NCI-H1105 treated with DMSO at 0.1 percent for 48 hours (cell line): ENCODE data around the gene SH2D1B.
"Not testable (repeated sequence)": the region's sequence is repeated elsewhere in the genome, so short reads cannot be mapped to it uniquely, and the experiment has no call there.

Source experiments
- DNase-seq: peaks from one replicate; lab custom pipeline; 2025; lab: John Stamatoyannopoulos, UW

SH2D1B gene, protein sequence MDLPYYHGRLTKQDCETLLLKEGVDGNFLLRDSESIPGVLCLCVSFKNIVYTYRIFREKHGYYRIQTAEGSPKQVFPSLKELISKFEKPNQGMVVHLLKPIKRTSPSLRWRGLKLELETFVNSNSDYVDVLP

DNA sequence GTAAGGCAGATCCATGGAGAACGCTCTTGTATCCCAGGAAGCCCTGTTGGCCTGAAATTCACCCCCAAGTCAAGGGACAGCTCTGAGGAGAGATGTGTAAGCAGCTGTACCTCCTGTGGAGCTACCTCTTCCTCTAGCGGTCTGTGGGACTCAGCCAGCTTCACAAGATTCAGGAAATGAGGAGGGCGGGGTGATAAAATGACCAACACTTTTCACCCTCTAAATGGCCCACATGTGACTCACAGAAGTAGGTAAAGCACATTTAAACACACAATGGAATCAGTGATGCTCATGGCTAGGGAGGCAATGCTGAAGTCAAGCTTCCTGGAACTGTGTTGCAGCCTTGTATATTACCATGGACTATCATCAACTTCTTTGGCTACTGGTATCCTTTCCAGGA, at the start of gene SH2D1B:
Gene SH2D1B (minus strand): TSS at position 135 of the 400 bp plus-strand sequence. CDS start 120 bp downstream, at position 15.
- DNase-seq: no peak

DNA sequence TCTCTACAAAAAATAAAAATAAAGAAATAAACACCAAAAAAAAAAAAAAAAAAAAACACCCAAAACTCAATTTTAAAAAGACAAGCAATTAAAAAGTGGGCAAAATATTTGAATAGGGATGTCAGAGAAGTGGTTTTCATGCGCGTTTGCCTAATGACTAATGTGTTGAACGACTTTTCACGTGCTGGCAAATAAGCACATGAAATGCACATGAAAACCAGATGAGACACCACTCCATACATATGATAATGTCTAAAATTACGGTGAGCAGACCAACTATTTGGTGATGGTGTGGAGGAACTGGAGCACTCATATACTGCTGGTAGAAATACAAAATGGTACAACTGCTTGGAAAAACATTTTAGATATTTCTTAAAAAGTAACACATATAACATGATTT, 46.3 kb upstream of the SH2D1B start:
- DNase-seq: no peak

DNA sequence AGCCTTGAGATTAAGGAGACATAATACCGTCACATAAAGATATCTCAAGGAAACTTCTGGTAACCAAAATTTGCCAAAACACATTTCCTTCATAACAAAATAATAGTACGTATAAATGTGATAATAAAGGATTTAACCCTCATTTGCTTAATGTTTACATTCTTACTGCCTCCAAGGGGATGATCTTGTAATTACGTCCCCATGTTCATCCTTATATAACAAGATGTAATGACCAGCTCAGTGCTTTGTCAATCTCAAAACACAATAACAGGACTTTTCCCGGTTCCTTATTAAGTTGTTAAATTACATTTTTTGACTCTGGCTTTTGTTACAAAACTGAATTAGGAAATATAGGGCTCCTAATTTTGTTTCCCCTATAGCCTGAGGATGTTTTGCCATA, 44.4 kb upstream of the SH2D1B start:
- DNase-seq: no peak

DNA sequence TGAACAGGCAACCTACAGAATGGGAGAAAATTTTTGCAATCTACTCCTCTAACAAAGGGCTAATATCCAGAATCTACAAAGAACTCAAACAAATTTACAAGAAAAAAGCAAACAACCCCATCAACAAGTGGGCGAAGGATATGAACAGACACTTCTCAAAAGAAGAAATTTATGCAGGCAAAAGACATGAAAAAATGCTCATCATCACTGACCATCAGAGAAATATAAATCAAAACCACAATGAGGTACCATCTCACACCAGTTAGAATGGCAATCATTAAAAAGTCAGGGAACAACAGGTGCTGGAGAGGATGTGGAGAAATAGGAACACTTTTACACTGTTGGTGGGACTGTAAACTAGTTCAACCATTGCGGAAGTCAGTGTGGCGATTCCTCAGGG, 42.4 kb upstream of the SH2D1B start:
- DNase-seq: not testable (repeated sequence)

DNA sequence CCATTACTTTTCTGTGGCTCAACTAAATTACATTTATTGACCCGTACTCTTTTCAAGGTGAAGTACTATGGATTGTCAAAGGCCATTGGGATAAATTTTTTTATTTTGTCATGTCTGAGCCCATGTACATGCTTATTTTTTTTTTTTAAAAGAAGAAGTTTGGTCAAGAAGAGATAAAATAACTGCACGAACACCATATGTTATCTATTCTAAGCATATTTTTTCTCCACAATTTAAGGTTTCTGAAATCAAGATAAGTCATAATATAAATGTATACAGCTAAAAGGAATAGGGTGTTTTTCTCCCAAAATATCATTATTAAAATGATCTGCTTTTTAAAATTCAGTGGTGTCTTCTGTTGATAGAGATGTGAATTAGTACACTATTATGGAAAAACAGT, 35.0 kb upstream of the SH2D1B start:
- DNase-seq: no peak

DNA sequence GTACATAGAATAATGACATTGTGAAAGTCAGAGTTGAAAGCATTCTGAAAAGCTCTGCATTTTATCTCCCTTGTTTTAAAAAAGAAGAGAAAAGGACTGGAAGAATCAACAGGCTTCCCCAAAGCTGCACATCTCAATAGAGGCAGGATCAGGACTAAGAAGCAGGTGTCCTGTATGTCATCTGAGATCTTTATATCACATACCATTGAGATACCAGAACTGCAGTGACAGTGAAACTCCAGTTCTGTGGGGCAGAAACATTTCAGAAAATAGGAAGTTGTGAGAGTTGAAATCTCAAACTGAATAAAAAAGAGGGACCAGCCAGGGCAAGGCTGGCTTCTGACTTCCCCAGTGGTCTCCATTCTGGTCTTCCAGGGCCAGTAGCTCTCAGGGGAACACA, 33.0 kb upstream of the SH2D1B start:
- DNase-seq: no peak

DNA sequence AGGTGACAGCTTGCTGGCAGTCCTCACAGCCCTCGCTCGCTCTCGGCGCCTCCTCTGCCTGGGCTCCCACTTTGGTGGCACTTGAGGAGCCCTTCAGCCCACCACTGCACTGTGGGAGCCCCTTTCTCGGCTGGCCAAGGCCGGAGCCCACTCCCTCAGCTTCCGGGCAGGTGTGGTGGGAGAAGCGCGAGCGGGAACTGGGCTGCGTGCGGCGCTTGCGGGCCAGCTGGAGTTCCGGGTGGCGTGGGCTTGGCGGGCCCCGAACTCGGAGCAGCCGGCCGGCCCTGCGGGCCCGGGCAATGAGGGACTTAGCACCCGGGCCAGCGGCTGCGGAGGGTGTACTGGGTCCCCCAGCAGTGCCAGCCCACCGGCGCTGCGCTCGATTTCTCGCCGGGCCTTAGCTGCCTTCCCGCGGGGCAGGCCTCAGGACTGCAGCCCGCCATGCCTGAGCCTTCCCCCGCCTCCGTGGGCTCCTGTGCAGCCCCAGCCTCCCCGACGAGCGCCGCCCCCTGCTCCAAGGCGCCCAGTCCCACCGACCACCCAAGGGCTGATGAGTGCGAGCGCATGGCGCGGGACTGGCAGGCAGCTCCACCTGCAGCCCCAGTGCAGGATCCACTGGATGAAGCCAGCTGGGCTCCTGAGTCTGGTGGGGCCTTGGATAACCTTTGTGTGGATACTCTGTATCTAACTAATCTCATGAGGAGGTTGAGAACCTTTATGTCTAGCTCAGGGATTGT, 21.2 kb upstream of the SH2D1B start:
- not testable (repeated sequence) for DNase-seq

DNA sequence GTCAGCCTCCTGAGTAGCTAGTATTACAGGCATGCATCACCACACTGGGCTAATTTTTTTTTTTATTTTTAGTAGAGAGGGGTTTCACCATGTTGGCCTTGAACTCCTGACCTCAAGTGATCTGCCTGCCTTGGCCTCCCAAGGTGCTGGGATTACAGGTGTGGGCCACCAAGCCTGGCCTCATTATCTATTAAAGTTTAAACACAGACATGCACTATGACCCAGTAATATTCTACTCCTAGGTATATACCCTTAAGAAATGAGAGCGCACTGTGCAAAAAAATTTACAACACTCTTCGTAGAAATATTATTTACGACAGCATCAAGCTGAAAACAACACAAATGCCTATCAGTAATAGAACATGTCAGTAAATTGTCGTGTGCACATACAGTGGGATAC, 18.6 kb upstream of the SH2D1B start:
- no peak for DNase-seq

DNA sequence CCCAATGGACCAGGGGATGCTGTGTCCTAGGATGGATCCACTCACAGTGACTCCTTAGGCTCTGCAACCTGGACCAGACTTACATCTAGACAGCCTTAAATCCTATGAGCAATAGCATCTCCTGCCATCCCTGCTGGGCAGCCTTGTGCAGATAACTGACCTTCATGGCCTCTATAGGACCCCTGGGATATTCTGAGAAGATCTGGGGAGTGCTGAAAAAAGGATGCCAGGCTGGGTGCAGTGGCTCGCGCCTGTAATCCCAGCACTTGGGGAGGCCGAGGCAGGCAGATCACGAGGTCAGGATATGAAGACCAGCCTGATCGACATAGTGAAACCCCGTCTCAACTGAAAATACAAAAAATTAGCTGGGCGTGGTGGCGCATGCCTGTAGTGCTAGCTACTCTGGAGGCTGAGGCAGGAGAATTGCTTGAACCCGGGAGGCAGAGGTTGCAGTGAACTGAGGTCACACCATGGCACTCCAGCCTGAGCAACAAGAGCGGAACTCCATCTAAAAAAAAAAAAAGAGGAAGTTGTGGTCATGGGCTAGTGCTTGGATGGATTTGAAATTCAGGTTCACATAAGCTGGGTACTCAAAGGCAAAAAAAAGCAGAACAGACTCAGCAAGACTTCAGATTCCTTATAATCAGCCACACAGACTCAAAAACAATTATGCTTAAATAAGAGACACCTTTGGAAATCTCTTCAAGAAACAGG, 10.9 kb upstream of the SH2D1B start:
- no peak for DNase-seq

DNA sequence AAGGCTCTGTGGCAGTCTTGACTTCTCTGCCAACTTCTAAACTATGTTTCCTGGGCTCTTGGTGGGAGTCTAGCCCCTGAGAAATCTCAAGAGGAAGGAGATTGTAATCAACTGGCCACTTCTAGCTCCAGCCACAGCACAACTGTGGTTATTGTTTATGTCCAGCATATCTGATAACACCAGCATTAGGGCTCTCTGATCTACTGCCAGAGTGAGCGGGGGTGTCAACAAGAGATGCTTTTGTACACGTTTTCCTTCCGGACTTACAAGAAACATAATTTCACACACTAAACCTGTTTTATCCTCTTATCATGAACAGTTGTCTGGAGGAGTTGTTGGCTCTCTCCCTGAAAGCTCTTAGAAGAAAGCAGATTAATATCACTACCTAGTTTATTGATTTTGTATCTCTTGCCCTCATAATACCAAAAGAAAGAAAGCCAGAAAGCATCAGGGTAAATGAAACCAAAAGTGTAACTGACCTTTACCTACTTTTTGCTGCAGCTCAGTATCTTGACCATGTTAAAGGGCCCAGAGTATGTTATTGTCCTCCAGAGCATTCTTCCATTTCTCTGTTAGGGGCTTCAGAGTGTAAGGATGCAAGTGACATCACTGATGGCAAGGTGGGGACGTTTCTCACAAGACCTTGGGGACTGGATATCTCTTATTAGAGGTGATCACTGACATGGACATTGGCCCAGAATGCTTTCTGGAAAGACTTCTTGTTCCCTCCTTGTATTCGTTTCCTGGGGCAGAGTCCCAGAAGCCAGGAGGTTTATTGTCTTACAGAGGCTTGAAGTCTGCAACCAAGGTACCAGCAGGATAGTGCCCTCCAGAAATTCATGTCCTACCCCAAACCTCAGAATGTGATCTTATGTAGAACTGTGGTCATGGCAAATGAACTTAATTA, 9.6 kb upstream of the SH2D1B start:
- no peak for DNase-seq

DNA sequence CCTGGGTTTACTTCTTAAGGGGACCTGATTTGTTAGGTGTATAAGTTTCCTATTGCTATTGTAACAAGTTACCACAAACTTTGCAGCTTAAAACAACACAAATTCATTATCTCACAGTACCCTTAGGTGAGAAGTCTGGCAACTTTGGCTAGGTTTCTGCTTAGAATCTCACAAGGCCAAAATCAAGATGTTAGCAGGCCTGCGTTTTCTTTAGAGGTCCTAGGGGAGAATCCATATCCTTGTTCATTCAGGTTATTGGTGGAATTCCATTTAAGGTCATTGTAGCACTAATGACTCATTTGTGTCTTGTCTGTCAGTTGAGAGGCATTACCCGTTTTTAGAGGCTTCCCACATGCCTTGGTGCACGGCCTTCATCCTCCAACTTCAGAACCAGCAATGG, 8.2 kb upstream of the SH2D1B start:
- no peak for DNase-seq

DNA sequence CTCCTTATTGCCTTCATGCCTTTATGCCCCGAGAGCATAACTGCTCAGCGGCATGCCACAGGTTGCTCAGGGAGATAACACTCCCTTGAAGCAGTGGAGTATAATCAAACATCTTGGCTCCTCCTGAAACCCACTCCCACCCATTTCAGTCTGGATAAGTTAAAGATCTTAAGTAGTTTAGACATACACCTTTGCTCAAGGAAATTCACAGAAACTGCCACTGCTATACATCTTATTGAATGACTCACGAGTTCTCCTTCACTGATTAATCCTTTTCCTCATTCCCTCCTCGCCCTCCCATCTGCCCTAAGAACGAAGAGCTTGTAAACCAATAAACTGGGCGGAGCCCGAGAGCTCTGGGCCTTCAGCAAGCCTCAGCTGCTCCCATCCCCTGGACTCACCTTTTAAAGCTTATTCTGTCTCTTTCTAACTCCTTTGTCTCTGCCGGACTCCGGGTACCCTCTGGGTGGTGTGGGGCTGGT, 7.6 kb upstream of the SH2D1B start:
- not testable (repeated sequence) for DNase-seq

DNA sequence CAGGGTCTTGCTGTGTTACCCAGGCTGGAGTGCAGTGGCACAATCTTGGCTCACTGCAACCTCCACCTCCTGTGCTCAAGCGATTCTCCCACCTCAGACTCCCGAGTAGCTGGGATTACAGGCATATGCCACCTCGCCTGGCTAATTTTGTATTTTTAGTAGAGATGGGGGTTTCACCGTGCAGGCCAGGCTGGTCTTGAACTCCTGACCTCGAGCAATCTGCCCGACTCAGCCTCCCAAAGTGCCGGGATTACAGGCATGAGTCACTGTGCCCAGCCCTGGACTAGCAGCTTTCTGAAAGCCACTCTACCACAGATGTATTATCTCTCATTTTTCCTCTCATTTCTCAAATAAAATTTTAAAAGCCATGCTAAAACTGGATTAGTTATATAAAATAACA, 6.6 kb upstream of the SH2D1B start:
- DNase-seq: not testable (repeated sequence)

DNA sequence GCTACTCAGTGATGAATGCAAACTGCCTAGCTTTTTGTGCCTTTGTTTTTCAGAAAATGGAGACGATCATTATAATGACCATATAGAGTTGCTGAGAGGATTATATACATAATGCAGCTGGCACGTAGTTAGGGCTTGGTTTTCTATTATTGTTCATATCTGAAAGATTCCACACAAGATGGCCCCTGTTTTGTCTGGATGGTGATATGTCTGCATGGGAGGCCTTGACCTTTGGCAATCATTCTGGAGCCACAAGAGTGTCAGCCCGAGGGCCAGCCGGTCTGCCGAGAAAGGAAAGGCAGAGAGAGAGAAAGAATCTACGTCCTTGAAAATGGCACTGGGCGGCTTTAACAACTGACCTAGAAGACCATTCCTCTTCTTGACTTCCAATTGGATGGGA, 5.7 kb upstream of the SH2D1B start:
- no peak for DNase-seq

DNA sequence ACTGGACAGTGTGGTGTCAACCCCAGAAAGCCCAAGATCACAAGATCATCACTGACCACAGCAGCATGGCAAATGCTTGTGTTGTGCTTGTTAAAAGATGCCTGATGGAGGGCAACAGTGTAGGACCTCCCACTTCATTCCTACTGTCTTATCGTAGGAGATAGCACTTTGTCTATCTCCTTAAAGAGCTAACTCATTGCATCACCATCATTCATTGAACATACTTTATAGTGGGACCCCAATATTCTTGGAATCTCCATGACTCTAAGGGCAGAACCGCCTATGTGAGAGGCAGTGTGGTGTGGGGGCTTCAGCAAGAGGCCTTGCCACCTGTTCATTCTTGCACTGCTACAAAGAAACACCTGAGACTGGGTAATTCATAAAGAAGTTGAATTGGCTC, 5.0 kb upstream of the SH2D1B start:
- no peak for DNase-seq

DNA sequence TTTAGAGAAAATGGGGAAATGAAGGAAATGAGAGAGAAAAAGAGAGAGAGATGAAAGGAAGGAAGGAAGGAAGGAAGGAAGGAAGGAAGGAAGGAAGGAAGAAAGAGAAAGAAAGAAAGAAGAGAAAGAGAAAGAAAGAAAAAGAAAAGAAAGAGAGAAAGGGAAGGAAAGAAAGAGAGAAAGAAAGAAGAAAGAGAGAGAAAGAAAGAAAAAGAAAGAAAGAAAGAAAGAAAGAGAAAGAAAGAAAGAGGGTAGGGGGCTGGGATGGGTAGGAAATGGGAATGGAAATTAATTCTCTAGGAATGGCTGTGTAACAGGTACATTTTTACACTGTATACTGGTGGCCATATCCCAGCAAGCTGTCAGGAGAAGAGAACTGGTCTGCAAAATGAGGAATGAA, 4.3 kb upstream of the SH2D1B start:
- no peak for DNase-seq

DNA sequence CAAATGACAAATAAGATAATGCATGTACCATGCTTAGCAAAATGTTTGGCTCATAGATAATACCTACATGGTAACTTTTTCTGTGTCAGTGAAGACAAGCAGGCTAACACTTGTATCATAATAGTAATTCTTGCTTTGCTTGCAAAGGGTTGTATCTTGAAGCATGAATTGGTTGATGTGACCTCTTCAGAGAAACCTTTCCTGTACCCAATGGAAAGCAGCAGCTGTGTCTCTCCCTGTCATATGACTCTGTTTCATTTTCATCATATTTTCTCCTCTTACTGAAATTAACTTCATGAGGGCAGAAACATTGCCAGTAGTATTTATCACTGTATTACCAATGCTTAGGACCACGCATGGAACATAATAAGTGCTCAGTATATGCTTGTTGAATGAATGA, 4.4 kb downstream of the SH2D1B start:
- DNase-seq: no peak

DNA sequence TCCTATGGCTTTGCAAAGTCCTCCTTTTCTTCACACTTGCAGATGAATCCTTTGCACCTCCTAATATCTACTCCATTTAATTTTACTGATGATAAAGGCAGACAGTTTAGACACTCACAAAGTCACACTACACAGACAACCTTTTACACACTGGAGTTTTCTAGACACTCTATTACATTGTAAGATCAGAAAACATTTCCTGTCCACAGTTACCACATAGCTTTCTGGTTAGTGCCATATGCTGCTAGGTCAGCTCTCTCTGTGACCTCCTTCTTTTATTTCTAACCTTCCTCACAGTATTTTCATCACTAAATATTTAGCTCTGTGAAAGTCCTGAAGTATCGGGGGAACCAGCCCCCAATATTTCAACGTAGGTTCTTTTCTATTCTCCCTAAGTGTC, 5.1 kb downstream of the SH2D1B start:
- DNase-seq: no peak

DNA sequence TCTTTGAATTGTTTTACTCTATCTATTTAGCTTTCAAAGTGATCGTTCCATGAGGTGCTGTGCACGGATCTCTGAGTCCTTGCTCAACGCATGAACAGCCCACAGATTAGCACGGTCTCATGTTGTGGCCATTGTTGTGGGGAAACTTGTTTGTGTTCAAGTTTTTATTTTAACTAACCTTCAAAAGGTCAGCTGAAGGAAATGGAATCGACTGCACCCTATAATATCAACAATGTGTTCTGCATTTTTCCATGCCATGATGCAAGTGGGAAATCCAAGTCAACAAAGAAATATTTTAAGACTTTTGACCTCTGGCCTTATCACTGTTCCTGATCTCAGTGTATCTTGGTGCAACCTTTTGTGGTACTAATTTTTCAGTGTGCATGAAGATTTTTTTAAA, 6.1 kb downstream of the SH2D1B start:
- no peak for DNase-seq

DNA sequence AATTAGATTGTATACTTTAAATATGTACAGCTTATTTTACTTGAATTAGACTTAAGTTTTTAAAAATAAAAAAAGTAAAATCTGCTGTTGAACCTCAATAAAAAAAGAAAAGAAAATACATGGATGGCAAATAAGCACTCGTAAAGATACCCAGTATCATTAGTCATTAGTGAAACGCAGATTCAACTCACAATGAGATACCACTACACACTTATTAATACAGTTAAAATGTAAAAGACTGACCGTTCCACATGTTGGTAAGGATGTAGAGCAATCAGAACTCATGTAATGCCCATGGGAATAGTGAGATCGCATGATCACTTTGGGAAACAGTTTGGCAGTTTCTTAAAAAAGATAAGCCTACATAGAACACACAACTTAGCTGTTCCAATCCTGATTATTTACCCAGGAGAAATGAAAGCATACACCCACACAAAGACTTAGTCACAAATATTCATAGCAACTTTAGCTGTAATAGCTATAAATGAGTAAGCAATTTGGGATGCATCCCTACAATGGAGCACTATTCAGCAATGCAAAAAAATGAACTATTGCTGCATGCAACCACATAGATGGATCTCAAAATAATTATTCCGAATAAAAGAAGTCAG, 7.3 kb downstream of the SH2D1B start:
- DNase-seq: no peak

DNA sequence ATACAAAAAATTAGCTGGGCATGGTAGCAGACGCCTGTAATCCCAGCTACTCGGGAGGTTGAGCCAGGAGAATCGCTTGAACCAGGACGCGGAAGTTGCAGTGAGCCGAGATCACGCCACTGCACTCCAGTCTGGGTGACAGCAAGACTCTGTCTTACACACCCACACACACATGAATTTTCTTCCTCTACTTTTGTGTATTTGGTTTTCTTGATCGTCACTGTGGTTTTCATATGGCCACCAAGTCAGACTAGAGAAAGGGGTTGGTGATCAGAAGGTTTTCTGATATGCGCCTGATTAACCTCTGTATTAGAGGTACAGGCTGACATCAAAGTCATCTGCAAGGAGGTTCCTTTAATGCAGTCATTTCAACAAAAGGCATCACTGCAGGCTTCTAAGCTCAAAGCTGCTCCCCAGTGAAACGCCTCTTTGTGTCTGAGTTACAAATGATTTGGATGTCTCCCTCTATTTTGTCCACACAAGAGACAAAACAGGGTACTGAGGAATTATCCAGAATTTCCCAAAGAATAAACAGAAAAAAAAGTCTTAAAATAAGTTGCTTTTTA, 11.1 kb downstream of the SH2D1B start:
- DNase-seq: no peak
